Trophoblast cell (in vitro differentiated cells and primary cell): ENCODE data around the gene INS.
A peak's percentile ranks its signal among the peaks of the same experiment; 100 is the strongest.

Experiments
- DNase-seq, 2 donors: peaks; one replicate each; pipeline ENCODE4 v3.0.0-alpha.2; 2016
- H2AFZ ChIP-seq: 2 replicates; pipeline ENCODE4 v1.6.1; 2013; ENCODE audit warnings: low read length, moderate library complexity, mild to moderate bottlenecking; ENCODE audit not compliant: insufficient read depth, poor library complexity
- H2AK5ac ChIP-seq: 2 replicates; pipeline ENCODE4 v1.6.1; 2013; ENCODE audit warnings: mild to moderate bottlenecking, low read length
- H2BK120ac ChIP-seq: 2 replicates; pipeline ENCODE4 v1.6.1; 2013; ENCODE audit warnings: low read length, mild to moderate bottlenecking, moderate library complexity; ENCODE audit not compliant: insufficient read depth, poor library complexity
- H2BK12ac ChIP-seq: 2 replicates; pipeline ENCODE4 v1.6.1; 2013; ENCODE audit warnings: mild to moderate bottlenecking, low read length, moderate library complexity
- H2BK5ac ChIP-seq: 2 replicates; pipeline ENCODE4 v1.6.1; 2013; ENCODE audit warnings: low read length, low read depth, moderate library complexity, mild to moderate bottlenecking; ENCODE audit not compliant: poor library complexity
- H3K14ac ChIP-seq: 2 replicates; pipeline ENCODE4 v1.6.1; 2013; ENCODE audit warnings: mild to moderate bottlenecking, low read length
- H3K18ac ChIP-seq: 2 replicates; pipeline ENCODE4 v1.6.1; 2013; ENCODE audit warnings: mild to moderate bottlenecking, low read length
- H3K23ac ChIP-seq: 2 replicates; pipeline ENCODE4 v1.6.1; 2013; ENCODE audit warnings: low read length
- H3K27ac ChIP-seq: 2 replicates; pipeline ENCODE4 v1.5.1; 2013; ENCODE audit warnings: low read depth, mild to moderate bottlenecking, inconsistent platforms, low read length, moderate library complexity
- H3K27me3 ChIP-seq: 2 replicates; pipeline ENCODE4 v1.6.1; 2013; ENCODE audit warnings: inconsistent platforms, mild to moderate bottlenecking, low read length, moderate library complexity; ENCODE audit not compliant: insufficient read depth
- H3K36me3 ChIP-seq, 2 experiments: 1 replicate in 1 of 2; 2 replicates in 1 of 2; pipeline ENCODE4 v1.6.1; 2013; ENCODE audit warnings: low read length in 2 of 2, mild to moderate bottlenecking in 2 of 2, moderate library complexity in 1 of 2; ENCODE audit not compliant: insufficient read depth in 2 of 2, control insufficient read depth in 1 of 2
- H3K4ac ChIP-seq: 2 replicates; pipeline ENCODE4 v1.6.1; 2013; ENCODE audit warnings: low read depth, mild to moderate bottlenecking, low read length, moderate library complexity
- H3K4me1 ChIP-seq, 2 experiments: 1 replicate in 1 of 2; 2 replicates in 1 of 2; pipeline ENCODE4 v1.6.1; 2013; ENCODE audit warnings: low read length in 2 of 2, mild to moderate bottlenecking in 2 of 2, moderate library complexity in 1 of 2; ENCODE audit not compliant: insufficient read depth in 2 of 2, control insufficient read depth in 1 of 2
- H3K4me2 ChIP-seq: 2 replicates; pipeline ENCODE4 v1.6.1; 2013; ENCODE audit warnings: inconsistent platforms, mild to moderate bottlenecking, low read length, moderate library complexity
- H3K4me3 ChIP-seq: 2 replicates; pipeline ENCODE4 v1.5.1; 2013; ENCODE audit warnings: mild to moderate bottlenecking, low read depth, low read length, inconsistent platforms
- H3K79me1 ChIP-seq: one replicate; pipeline ENCODE4 v1.6.1; 2013; ENCODE audit warnings: low read length
- H3K79me2 ChIP-seq: 2 replicates; pipeline ENCODE4 v1.6.1; 2013; ENCODE audit warnings: low read length, mild to moderate bottlenecking; ENCODE audit not compliant: control insufficient read depth, insufficient read depth, poor library complexity
- H3K9ac ChIP-seq: 2 replicates; pipeline ENCODE4 v1.6.1; 2013; ENCODE audit warnings: mild to moderate bottlenecking, low read length
- H3K9me3 ChIP-seq: 2 replicates; pipeline ENCODE4 v1.6.1; 2013; ENCODE audit warnings: low read depth, mild to moderate bottlenecking, control low read depth, inconsistent platforms, low read length; ENCODE audit not compliant: insufficient read depth
- H4K12ac ChIP-seq: 2 replicates; pipeline ENCODE4 v1.6.1; 2013; ENCODE audit warnings: low read depth, mild to moderate bottlenecking, low read length, moderate library complexity
- H4K8ac ChIP-seq: 2 replicates; pipeline ENCODE4 v1.6.1; 2013; ENCODE audit warnings: low read depth, mild to moderate bottlenecking, low read length, moderate library complexity
- H4K91ac ChIP-seq: one replicate; pipeline ENCODE4 v1.6.1; 2013; ENCODE audit warnings: low read depth, mild to moderate bottlenecking, low read length, moderate library complexity
- WGBS: extraction: QIAGEN DNeasy Blood & Tissue Kit; methylation state at CpG from one replicate; pipeline ENCODE4 v1.1.7; 2013; ENCODE audit warnings: missing lambda C conversion rate; ENCODE audit not compliant: insufficient read length, insufficient coverage; ENCODE audit errors: extremely low coverage; 5-methylcytosine and 5-hydroxymethylcytosine counted together

Gene INS

DNA sequence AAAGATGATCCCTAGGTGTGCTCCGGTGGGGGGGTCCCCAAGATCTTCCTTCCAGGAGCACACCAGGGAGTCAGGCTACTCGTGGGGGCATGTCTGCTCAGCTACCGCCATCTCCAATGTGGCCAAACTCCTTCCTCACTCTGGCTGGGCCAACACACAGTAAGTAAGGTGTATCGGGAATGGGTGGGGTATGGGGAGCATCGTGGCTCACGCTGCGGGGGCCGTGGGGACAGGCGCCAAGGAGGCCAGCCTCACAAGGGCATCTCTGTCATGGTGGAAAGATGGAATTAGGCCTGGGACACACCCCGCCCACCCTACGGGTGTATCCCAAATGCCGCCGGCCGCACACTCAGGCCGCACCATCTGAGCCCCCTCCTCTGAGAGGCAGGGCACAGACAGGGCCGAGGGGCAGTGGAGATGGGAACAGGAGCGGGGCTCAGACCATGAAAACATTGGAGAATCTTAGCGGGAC, 30.1 kb downstream of the INS start:
- Histone ChIP-seq H3K18ac (no peak overlapping the region), H4K12ac (no peak overlapping the region), H3K4me3 (no peak overlapping the region), H3K79me2 (no peaks in the 10 kb centered on the region), H3K36me3 (peaks cover 48 to 50% of the 10 kb centered on the region in 2 experiments), H3K4me1 (peaks cover 0 to 3% of the 10 kb centered on the region in 2 experiments), H3K79me1 (no peaks in the 10 kb centered on the region), H4K91ac (no peak overlapping the region), H3K9me3 (peaks cover 8% of the 10 kb centered on the region), H2AK5ac (no peak overlapping the region), H4K8ac (no peak overlapping the region), H3K4ac (no peak overlapping the region), H2AFZ (no peak overlapping the region), H2BK120ac (no peak overlapping the region), H3K27ac (no peak overlapping the region), H3K14ac (no peak overlapping the region), H2BK5ac (no peak overlapping the region), H3K27me3 (no peaks in the 10 kb centered on the region), H3K4me2 (no peak overlapping the region), H3K23ac (no peak overlapping the region), H2BK12ac (no peak overlapping the region), H3K9ac (no peak overlapping the region)
- DNase-seq = no peak
- no CpG with 5 or more reads among the region's 18 CpGs for WGBS

- Histone ChIP-seq H3K9ac (no peak overlapping the region), H3K4me3 (no peak overlapping the region), H3K27ac (no peak overlapping the region), H3K4me2 (no peak overlapping the region), H2BK5ac (no peak overlapping the region), H4K91ac (no peak overlapping the region), H3K4me1 (no peaks in the 10 kb centered on the region), H2BK120ac (no peak overlapping the region), H3K79me2 (no peaks in the 10 kb centered on the region), H2AK5ac (no peak overlapping the region), H3K9me3 (peaks cover 8% of the 10 kb centered on the region), H2BK12ac (no peak overlapping the region), H3K14ac (no peak overlapping the region), H2AFZ (no peak overlapping the region), H3K4ac (no peak overlapping the region), H3K36me3 (peaks cover 42% of the 10 kb centered on the region in 2 experiments), H4K12ac (no peak overlapping the region), H3K79me1 (no peaks in the 10 kb centered on the region), H3K27me3 (no peaks in the 10 kb centered on the region), H3K23ac (no peak overlapping the region), H3K18ac (no peak overlapping the region), H4K8ac (no peak overlapping the region)
- no peak for DNase-seq
- WGBS = no CpG with 5 or more reads among the region's 25 CpGs
These were observed 31.2 kb downstream of the INS start for GRCh38 chr11:2129699-2130366.

DNA sequence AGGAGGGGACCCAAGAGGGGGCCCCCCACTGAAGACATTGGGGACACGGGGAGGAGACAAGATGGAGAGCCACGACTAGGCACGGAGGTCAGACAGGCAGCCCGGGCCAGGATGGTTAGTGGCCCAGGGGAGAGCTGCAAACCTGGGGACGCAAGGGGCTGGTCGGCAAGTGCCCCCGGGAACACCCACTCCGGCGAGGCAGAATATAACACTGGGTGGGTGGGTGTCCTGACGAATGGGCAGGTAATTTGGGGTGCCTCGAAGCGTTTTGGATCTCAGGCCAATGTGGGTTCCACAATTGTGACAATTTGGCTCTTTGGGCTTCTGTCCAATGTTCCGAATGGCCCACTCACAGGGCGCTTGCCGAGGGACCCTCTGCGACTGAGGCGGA, 31.7 kb downstream of the INS start:
- no peak overlapping the region for H2AK5ac ChIP-seq
- H3K23ac ChIP-seq = no peak overlapping the region
- no peaks in the 10 kb centered on the region for H3K4me1 ChIP-seq
- H3K79me2 ChIP-seq = no peaks in the 10 kb centered on the region
- no peak overlapping the region for H4K8ac ChIP-seq
- DNase-seq = no peak
- no CpG with 5 or more reads among the region's 17 CpGs for WGBS
- no peaks in the 10 kb centered on the region for H3K27me3 ChIP-seq
- H3K4ac ChIP-seq = no peak overlapping the region
- no peak overlapping the region for H2AFZ ChIP-seq
- no peak overlapping the region for H2BK5ac ChIP-seq
- H3K9ac ChIP-seq = no peak overlapping the region
- peaks cover 11% of the 10 kb centered on the region for H3K9me3 ChIP-seq
- no peak overlapping the region for H4K91ac ChIP-seq
- H2BK12ac ChIP-seq = no peak overlapping the region
- no peak overlapping the region for H3K14ac ChIP-seq
- H3K27ac ChIP-seq = no peak overlapping the region
- no peak overlapping the region for H3K18ac ChIP-seq
- no peak overlapping the region for H4K12ac ChIP-seq
- no peaks in the 10 kb centered on the region for H3K79me1 ChIP-seq
- no peak overlapping the region for H3K4me2 ChIP-seq
- H3K4me3 ChIP-seq = no peak overlapping the region
- peaks cover 37 to 38% of the 10 kb centered on the region in 2 experiments for H3K36me3 ChIP-seq
- no peak overlapping the region for H2BK120ac ChIP-seq

DNA sequence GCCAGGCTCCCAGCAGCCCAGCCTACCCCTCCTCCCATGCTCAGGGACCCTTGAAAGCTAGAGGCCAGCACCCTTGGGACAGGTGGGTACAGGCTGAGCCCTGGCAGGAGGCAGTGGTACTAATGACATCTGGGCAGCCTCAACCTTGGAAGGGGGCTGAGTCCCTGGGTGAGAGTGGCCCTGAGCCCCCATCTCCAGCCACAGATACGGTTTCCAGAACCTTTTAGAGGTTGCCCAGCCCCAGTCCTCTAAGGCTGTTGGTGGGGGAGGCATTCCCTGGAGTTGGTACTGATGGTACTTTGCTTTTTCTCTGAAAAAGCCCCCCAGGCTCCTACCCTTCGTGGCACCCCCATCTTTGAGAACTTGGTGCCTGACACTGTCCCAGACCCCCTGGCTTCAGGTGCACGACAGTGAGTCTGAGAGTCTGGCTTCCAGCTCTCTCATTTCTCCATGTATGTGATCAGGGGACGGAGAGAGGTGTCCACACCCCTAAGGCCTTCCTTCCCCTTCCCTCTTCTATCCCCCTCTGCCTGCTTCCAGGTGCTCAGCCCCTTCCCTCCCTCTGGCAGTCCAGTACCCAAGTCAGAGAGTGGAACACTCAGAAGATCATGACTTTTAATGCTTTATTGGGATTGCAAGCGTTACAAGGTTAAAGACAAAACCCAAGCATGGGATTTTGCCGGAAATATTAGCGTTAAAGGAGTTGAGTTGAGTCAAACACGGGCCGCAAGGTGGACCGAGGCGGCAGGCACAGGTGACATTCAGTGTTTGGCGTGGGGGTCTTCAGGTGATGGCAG, 32.3 kb downstream of the INS start:
- H3K79me2 ChIP-seq = no peaks in the 10 kb centered on the region
- DNase-seq = peak in 1 of 2 donors; percentile 41
- no peak overlapping the region for H2BK12ac ChIP-seq
- no peak overlapping the region for H4K8ac ChIP-seq
- H3K23ac ChIP-seq = no peak overlapping the region
- H3K18ac ChIP-seq = no peak overlapping the region
- H3K4me1 ChIP-seq = no peaks in the 10 kb centered on the region
- WGBS = no CpG with 5 or more reads among the region's 12 CpGs
- no peak overlapping the region for H3K4ac ChIP-seq
- no peak overlapping the region for H3K9ac ChIP-seq
- H4K12ac ChIP-seq = no peak overlapping the region
- H3K27ac ChIP-seq = no peak overlapping the region
- H3K36me3 ChIP-seq = peaks cover 31 to 32% of the 10 kb centered on the region in 2 experiments
- no peak overlapping the region for H4K91ac ChIP-seq
- H3K79me1 ChIP-seq = no peaks in the 10 kb centered on the region
- H2AK5ac ChIP-seq = no peak overlapping the region
- H2BK120ac ChIP-seq = no peak overlapping the region
- H2AFZ ChIP-seq = no peak overlapping the region
- H3K9me3 ChIP-seq = peaks cover 11% of the 10 kb centered on the region
- no peak overlapping the region for H2BK5ac ChIP-seq
- H3K4me2 ChIP-seq = no peak overlapping the region
- no peaks in the 10 kb centered on the region for H3K27me3 ChIP-seq
- no peak overlapping the region for H3K4me3 ChIP-seq
- H3K14ac ChIP-seq = no peak overlapping the region
